RWPE1 (cell line): ENCODE measurements around the gene NAIP.
"Not testable (repeated sequence)": the region's sequence is repeated elsewhere in the genome, so short reads cannot be mapped to it uniquely, and the experiment has no call there.

Source experiments
- CTCF ChIA-PET: fragments of 350-600 bp; sonication (Branson Sonifier 250); formaldehyde crosslinking; extraction: SDS; loops from one replicate; lab custom pipeline; 2021; lab: Yijun Ruan, JAX
- POLR2A ChIA-PET: fragments of 400-600 bp; formaldehyde crosslinking; extraction: SDS; loops from one replicate; lab custom pipeline; 2020; ENCODE audit warnings: antibody characterized with exemption; ENCODE audit not compliant: low non-redundant PET; lab: Yijun Ruan, JAX
- DNase-seq: peaks from one replicate; pipeline ENCODE4 v3.0.0; 2012; ENCODE audit warnings: low spot score
- H3K27ac ChIP-seq: fragments of 450-650 bp; 2 replicates; pipeline ENCODE4 v1.5.1; 2017
- TF ChIP-seq, protein P1 (sequence below): fragments of 450-650 bp; conservative IDR thresholded peaks from 2 replicates; pipeline ENCODE4 v1.5.1; 2017; ENCODE audit warnings: low read depth, mild to moderate bottlenecking

NAIP gene

GRCh38 chr5:71011194-71011792, 13.8 kb downstream of the NAIP start:
- TF ChIP-seq, protein P1, sequence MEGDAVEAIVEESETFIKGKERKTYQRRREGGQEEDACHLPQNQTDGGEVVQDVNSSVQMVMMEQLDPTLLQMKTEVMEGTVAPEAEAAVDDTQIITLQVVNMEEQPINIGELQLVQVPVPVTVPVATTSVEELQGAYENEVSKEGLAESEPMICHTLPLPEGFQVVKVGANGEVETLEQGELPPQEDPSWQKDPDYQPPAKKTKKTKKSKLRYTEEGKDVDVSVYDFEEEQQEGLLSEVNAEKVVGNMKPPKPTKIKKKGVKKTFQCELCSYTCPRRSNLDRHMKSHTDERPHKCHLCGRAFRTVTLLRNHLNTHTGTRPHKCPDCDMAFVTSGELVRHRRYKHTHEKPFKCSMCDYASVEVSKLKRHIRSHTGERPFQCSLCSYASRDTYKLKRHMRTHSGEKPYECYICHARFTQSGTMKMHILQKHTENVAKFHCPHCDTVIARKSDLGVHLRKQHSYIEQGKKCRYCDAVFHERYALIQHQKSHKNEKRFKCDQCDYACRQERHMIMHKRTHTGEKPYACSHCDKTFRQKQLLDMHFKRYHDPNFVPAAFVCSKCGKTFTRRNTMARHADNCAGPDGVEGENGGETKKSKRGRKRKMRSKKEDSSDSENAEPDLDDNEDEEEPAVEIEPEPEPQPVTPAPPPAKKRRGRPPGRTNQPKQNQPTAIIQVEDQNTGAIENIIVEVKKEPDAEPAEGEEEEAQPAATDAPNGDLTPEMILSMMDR: no peak
- ChIA-PET CTCF (no interaction called here), POLR2A (no interaction called here)
- H3K27ac ChIP-seq: no peak overlapping the region
- no peak for DNase-seq

- POLR2A ChIA-PET, H3K27ac ChIP-seq, CTCF ChIA-PET, DNase-seq: not testable (repeated sequence)
Measured at GRCh38 chr5:71006983-71007382, 18.2 kb downstream of the NAIP start.

- H3K27ac ChIP-seq, DNase-seq, CTCF ChIA-PET, POLR2A ChIA-PET: not testable (repeated sequence)
Measured at GRCh38 chr5:70984882-70985281, 40.3 kb downstream of the NAIP start.

GRCh38 chr5:70967220-70967619, 57.9 kb downstream of the NAIP start:
- POLR2A ChIA-PET, CTCF ChIA-PET, H3K27ac ChIP-seq, DNase-seq: not testable (repeated sequence)

GRCh38 chr5:70964531-70964930, 60.6 kb downstream of the NAIP start:
- POLR2A ChIA-PET, DNase-seq, CTCF ChIA-PET, H3K27ac ChIP-seq: not testable (repeated sequence)

- DNase-seq, POLR2A ChIA-PET, H3K27ac ChIP-seq, CTCF ChIA-PET: not testable (repeated sequence)
Measured at GRCh38 chr5:70953068-70953467, 72.1 kb downstream of the NAIP start.

DNA sequence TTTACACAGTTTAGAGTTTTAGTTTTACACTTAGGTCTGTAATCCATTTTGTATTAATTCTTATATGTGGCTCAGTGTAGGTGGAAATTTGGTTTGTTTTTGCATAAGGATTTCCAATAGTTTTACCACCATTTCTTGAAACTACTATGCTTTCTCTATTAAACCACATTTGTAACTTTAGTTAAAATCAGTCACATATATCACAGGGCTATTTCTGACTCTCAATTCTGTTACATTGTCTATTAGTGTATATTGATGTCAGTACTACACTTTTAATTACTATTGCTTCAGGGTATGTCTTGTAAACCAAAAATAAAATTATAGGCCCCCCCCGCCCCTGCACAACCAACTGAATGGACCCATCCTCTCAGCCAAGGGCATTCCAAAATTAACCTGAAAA, 92.6 kb downstream of the NAIP start:
- DNase-seq, CTCF ChIA-PET, POLR2A ChIA-PET, H3K27ac ChIP-seq: not testable (repeated sequence)

GRCh38 chr5:70931709-70932368, 93.3 kb downstream of the NAIP start:
- CTCF ChIA-PET: not testable (repeated sequence)

DNA sequence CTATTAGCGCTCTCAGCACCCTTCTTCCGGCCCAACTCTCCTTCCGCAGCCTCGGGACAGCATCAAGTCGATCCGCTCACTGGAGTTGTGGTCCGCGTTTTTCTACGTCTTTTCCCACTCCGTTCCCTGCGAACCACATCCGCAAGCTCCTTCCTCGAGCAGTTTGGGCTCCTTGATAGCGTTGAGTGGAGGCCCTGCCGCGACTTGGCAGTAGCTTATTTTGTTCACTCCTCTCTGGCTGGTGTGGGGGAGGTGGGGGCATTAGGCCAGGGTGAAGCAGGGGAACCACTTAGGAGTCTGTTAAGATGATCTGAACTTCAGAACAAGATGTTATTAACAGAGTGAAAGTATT, 100.0 kb downstream of the NAIP start:
- CTCF ChIA-PET, H3K27ac ChIP-seq, POLR2A ChIA-PET, DNase-seq: not testable (repeated sequence)

More at GRCh38 chr5:70931709-70932368, 93.3 kb downstream of the NAIP start:
- POLR2A ChIA-PET, H3K27ac ChIP-seq, DNase-seq: not testable (repeated sequence)
